ENCODE results near the gene MLIP.

- TF ChIP-seq, protein P1, sequence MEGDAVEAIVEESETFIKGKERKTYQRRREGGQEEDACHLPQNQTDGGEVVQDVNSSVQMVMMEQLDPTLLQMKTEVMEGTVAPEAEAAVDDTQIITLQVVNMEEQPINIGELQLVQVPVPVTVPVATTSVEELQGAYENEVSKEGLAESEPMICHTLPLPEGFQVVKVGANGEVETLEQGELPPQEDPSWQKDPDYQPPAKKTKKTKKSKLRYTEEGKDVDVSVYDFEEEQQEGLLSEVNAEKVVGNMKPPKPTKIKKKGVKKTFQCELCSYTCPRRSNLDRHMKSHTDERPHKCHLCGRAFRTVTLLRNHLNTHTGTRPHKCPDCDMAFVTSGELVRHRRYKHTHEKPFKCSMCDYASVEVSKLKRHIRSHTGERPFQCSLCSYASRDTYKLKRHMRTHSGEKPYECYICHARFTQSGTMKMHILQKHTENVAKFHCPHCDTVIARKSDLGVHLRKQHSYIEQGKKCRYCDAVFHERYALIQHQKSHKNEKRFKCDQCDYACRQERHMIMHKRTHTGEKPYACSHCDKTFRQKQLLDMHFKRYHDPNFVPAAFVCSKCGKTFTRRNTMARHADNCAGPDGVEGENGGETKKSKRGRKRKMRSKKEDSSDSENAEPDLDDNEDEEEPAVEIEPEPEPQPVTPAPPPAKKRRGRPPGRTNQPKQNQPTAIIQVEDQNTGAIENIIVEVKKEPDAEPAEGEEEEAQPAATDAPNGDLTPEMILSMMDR (IDR thresholded peaks at IDR 0.05), result no peak
- TF ChIP-seq POLR2A (IDR thresholded peaks at IDR 0.05), result no peak
Measured at GRCh38 chr6:54236984-54237383, 125.7 kb downstream of the MLIP start.

Measured in body of pancreas (tissue), 4 donors.